Endothelial cell of umbilical vein (primary cell): ENCODE measurements around the gene ZNF814.

Experiments
- CTCF ChIP-seq, 2 donors: IDR thresholded peaks; 1 replicate in 1 of 2; 2 replicates in 1 of 2; pipeline ENCODE4 v1.5.1; 2011; ENCODE audit warnings: low read length in 2 of 2, mild to moderate bottlenecking in 2 of 2, moderate library complexity in 2 of 2, control low read depth in 1 of 2, inconsistent platforms in 1 of 2, low read depth in 1 of 2; ENCODE audit not compliant: insufficient read depth in 1 of 2; ENCODE audit errors: extremely low read depth in 1 of 2
- EZH2 ChIP-seq: IDR thresholded peaks from 2 replicates; pipeline ENCODE4 v1.6.1; 2012; ENCODE audit warnings: borderline replicate concordance, low read depth, mild to moderate bottlenecking, moderate library complexity, low read length, inconsistent platforms; ENCODE audit not compliant: severe bottlenecking
- FOS ChIP-seq: IDR thresholded peaks from 2 replicates; pipeline ENCODE4 v1.6.1; 2011; ENCODE audit warnings: mild to moderate bottlenecking, low read length, moderate library complexity, borderline replicate concordance; ENCODE audit not compliant: insufficient read depth
- MAX ChIP-seq: IDR thresholded peaks from 2 replicates; pipeline ENCODE4 v1.6.1; 2011; ENCODE audit not compliant: insufficient read depth, insufficient read length
- MYC ChIP-seq: IDR thresholded peaks from one replicate; pipeline ENCODE4 v1.6.1; 2011; ENCODE audit warnings: mild to moderate bottlenecking, low read depth, low read length
- POLR2A ChIP-seq: IDR thresholded peaks from 2 replicates; pipeline ENCODE4 v1.6.1; 2012; ENCODE audit warnings: low read depth, mild to moderate bottlenecking, control low read depth, low read length
- POLR2AphosphoS5 ChIP-seq: IDR thresholded peaks from 2 replicates; pipeline ENCODE4 v1.6.1; 2012; ENCODE audit warnings: low read depth, mild to moderate bottlenecking, control low read depth, low read length, moderate library complexity; ENCODE audit not compliant: insufficient read depth

- TF ChIP-seq CTCF (IDR thresholded peaks at IDR 0.05; ENCODE audit: extremely low read depth in 1 of 2, insufficient read depth in 1 of 2, low read depth in 1 of 2, low read length in 2 of 2): no peak
- TF ChIP-seq POLR2A: no peak
- no peak for TF ChIP-seq EZH2
- TF ChIP-seq POLR2AphosphoS5: no peak
- TF ChIP-seq MAX: no peak
- no peak for TF ChIP-seq FOS
- TF ChIP-seq MYC: no peak
Observed at GRCh38 chr19:57813919-57814504, 74.8 kb downstream of the ZNF814 start.
